Panc1 (cell line): Measurements from ENCODE around the gene FAM153A. TPM values are rescaled to one million over a fixed set of nuclear protein-coding genes. Genes with fewer than 3 reads are reported as not detected.

Experiments used
- total RNA-seq: library from RNA; stranded (reverse); gene quantifications from one replicate; pipeline ENCODE4 v1.2.1, GENCODE V29; 2021; ENCODE audit not compliant: unreplicated experiment

FAM153A gene
- total RNA-seq, 1 experiment from 2014 or later = not detected

Other genes with a start within 250 kb of the FAM153A start
- 58.5 TPM for gene FAM193B, start 228.3 kb downstream of the FAM153A start, total RNA-seq
- gene TMED9, start 190.7 kb downstream of the FAM153A start, total RNA-seq = 293 TPM
- gene B4GALT7, start 182.8 kb downstream of the FAM153A start, total RNA-seq = 38.0 TPM
- gene PROP1, start 213.3 kb upstream of the FAM153A start, total RNA-seq = not detected